Neural crest cell (in vitro differentiated cells): ENCODE data around the gene GUCD1. TPM values are rescaled to one million over a fixed set of nuclear protein-coding genes. Genes with fewer than 3 reads are reported as not detected.
A peak's percentile ranks its signal among the peaks of the same experiment; 100 is the strongest.
"Not testable (repeated sequence)": the region's sequence is repeated elsewhere in the genome, so short reads cannot be mapped to it uniquely, and the experiment has no call there.

Experiments used
- DNase-seq: peaks from one replicate; pipeline ENCODE4 v3.0.0; 2021; ENCODE audit warnings: low read depth, mixed read lengths, low spot score
- H3K27ac Mint-ChIP-seq: one replicate; pipeline ENCODE4 v1.8.0; 2021; ENCODE audit warnings: mild to moderate bottlenecking, mixed read lengths; ENCODE audit not compliant: unreplicated experiment
- H3K27me3 Mint-ChIP-seq: 2 replicates; pipeline ENCODE4 v1.8.0; 2021; ENCODE audit warnings: low read depth, mild to moderate bottlenecking, mixed read lengths
- H3K36me3 Mint-ChIP-seq: 2 replicates; pipeline ENCODE4 v1.8.0; 2021; ENCODE audit warnings: low read depth, mild to moderate bottlenecking, mixed read lengths
- H3K4me1 Mint-ChIP-seq: 2 replicates; pipeline ENCODE4 v1.8.0; 2021; ENCODE audit warnings: mixed read lengths
- H3K4me3 Mint-ChIP-seq: one replicate; pipeline ENCODE4 v1.8.0; 2021; ENCODE audit warnings: mild to moderate bottlenecking, mixed read lengths
- H3K9me3 Mint-ChIP-seq: 2 replicates; pipeline ENCODE4 v1.8.0; 2021; ENCODE audit warnings: mixed read lengths
- CTCF ChIP-seq: fragments of 200-600 bp; sonication (generic); conservative IDR thresholded peaks from 2 replicates; pipeline ENCODE4 v1.5.0; 2021; ENCODE audit warnings: antibody characterized with exemption, mild to moderate bottlenecking
- total RNA-seq: library from RNA; stranded (reverse); gene quantifications from 2 replicates; pipeline ENCODE4 v1.2.1, GENCODE V29; 2021

The GUCD1 gene
- total RNA-seq, 1 donor from 2014 or later, result 94.9 TPM

DNA sequence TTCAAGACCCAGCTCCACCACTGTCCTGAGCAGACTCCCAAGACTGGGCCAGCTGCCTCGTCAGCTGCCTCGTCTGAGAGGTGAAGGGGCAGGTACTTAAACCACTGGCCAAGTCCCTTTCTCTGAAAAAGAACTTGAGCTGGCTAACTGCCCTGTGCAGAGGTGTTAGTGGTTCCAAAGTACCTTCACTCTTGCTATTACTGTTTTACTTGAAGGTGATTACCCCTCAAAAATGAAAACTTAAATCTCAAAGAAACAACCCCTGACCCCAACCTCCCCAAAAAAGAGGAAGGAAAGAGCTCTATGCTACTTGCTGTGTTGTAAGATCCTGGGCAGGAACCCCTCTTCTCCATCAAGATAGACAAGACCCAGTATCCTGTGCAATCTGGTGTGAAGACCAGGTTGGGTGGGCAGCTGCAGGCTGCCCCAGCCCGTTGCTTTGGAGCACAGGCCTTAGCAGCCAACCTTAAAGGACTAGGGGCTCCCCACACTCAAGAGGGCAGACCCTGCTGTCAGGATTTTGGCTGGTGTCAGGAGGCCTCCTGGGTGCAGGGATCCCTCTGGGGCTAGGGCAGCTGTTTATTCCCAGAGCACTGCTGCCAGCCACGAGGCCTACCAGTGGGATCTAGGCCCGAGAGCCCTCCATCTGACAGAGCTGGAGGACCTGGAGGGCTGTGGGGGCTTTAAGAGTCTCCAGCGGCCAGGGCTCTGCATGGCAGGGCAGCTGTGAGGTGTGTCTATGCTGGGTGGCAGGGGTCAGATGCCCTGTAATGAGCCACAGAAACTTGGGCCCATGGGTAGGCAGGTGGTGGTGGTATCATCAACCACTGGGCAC is 13.0 kb downstream of the GUCD1 start:
- Mint-ChIP-seq H3K27me3 (no peaks in the 10 kb centered on the region), H3K36me3 (peaks cover 5% of the 10 kb centered on the region), H3K4me3 (no peak overlapping the region), H3K9me3 (no peaks in the 10 kb centered on the region), H3K4me1 (no peaks in the 10 kb centered on the region), H3K27ac (no peak overlapping the region)
- DNase-seq, result no peak
- TF ChIP-seq CTCF, result no peak

- Mint-ChIP-seq H3K27me3 (no peaks in the 10 kb centered on the region), H3K4me3 (no peak overlapping the region), H3K9me3 (no peaks in the 10 kb centered on the region), H3K4me1 (no peaks in the 10 kb centered on the region), H3K36me3 (peaks cover 3% of the 10 kb centered on the region), H3K27ac (peak overlapping the region; percentile 46)
- no peak for DNase-seq
- no peak for TF ChIP-seq CTCF
Measured at GRCh38 chr22:24540470-24540869, 14.5 kb downstream of the GUCD1 start.

DNA sequence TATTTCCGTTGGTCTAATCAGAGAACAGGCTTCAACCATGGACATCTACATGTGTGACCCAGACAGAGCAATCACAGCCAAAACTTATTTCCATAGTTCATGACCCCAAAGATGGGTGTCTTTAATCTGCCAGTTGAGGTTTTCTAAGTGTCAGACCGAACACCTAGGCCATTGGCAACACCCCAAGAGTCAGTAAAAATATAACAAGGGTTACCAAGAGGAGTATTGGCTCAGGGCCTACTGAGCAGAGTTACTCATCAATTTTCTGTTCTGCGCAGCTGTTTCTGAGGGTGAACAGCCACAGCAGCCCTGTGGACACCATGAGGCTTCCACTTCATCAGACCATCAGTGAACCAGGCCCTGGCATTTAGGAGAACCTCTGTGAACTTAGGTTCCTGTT is 18.8 kb downstream of the GUCD1 start:
- H3K36me3 Mint-ChIP-seq, result peaks cover 3% of the 10 kb centered on the region
- H3K27me3 Mint-ChIP-seq, result peaks cover 3% of the 10 kb centered on the region
- H3K9me3 Mint-ChIP-seq, result no peaks in the 10 kb centered on the region
- TF ChIP-seq CTCF, result no peak
- no peak for DNase-seq
- H3K4me3 Mint-ChIP-seq, result no peak overlapping the region
- H3K4me1 Mint-ChIP-seq, result no peaks in the 10 kb centered on the region
- no peak overlapping the region for H3K27ac Mint-ChIP-seq

DNA sequence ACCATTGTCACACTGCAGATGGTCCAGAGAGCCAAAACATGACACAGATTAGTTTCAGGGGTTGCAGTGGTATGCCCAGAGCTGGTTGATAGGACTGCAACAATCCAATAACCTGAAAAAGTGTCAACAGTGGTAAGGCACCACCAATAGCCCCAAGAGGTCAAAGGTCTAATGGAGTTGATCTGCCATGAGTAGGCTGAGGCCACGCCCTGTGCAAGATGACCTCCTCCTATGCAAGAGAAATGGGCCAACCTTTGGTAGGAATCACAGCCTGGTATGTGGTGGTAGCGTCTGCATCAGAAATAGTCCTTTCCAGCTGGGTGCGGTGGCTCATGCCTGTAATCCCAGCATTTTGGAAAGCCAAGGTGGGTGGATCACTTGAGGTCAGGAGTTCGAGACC is 19.6 kb downstream of the GUCD1 start:
- Mint-ChIP-seq H3K27me3 (peaks cover 3% of the 10 kb centered on the region), H3K9me3 (no peaks in the 10 kb centered on the region), H3K36me3 (peaks cover 3% of the 10 kb centered on the region), H3K4me1 (no peaks in the 10 kb centered on the region), H3K4me3 (no peak overlapping the region), H3K27ac (no peak overlapping the region)
- DNase-seq, result no peak
- no peak for TF ChIP-seq CTCF

DNA sequence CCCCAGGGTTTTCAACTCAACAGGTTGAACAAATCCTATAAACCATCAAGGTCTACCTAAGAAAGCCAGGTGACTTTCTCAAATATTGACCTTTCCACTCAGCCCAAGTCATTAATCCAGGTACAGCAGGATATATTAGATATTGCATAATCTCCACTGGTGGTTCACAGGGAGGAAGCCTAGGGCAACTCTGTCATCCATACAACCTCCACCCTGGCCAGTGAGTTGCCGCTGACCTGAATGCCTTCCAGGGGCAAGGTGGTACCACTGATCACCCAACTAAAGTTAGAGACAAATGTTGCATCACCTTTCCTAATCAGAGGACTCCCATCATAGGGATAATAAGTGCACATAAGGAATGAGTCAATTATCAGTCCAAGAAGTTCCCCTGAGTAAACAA is 22.9 kb downstream of the GUCD1 start:
- H3K4me1 Mint-ChIP-seq, result no peaks in the 10 kb centered on the region
- no peak overlapping the region for H3K27ac Mint-ChIP-seq
- H3K27me3 Mint-ChIP-seq, result peaks cover 3% of the 10 kb centered on the region
- no peak for TF ChIP-seq CTCF
- no peaks in the 10 kb centered on the region for H3K9me3 Mint-ChIP-seq
- H3K36me3 Mint-ChIP-seq, result no peaks in the 10 kb centered on the region
- DNase-seq, result no peak
- H3K4me3 Mint-ChIP-seq, result no peak overlapping the region

- H3K27me3 Mint-ChIP-seq, H3K4me3 Mint-ChIP-seq, H3K9me3 Mint-ChIP-seq, H3K4me1 Mint-ChIP-seq, DNase-seq, H3K27ac Mint-ChIP-seq, H3K36me3 Mint-ChIP-seq: not testable (repeated sequence)
Measured at GRCh38 chr22:24530968-24531367, 24.0 kb downstream of the GUCD1 start.
